H9 (cell line): Measurements from ENCODE around the gene BPIFA1. TPM values are rescaled to one million over a fixed set of nuclear protein-coding genes. Genes with fewer than 3 reads are reported as not detected.

Experiments used
- DNase-seq: peaks from one replicate; pipeline ENCODE4 v3.0.0-alpha.2; 2017
- H2AFZ ChIP-seq: one replicate; pipeline ENCODE4 v1.6.1; 2013; ENCODE audit warnings: mild to moderate bottlenecking, low read length, control low read depth, moderate library complexity
- H2AK5ac ChIP-seq: 2 replicates; pipeline ENCODE4 v1.6.1; 2013; ENCODE audit warnings: low read length, control low read depth, mixed read lengths; ENCODE audit not compliant: insufficient read length
- H2BK120ac ChIP-seq: one replicate; pipeline ENCODE4 v1.6.1; 2013; ENCODE audit warnings: low read depth, mild to moderate bottlenecking, low read length, control low read depth, inconsistent platforms; ENCODE audit not compliant: poor library complexity, severe bottlenecking
- H2BK12ac ChIP-seq: 2 replicates; pipeline ENCODE4 v1.6.1; 2013; ENCODE audit warnings: low read length, control low read depth, mixed read lengths, low read depth; ENCODE audit not compliant: insufficient read length
- H2BK15ac ChIP-seq: 2 replicates; pipeline ENCODE4 v1.6.1; 2013; ENCODE audit warnings: low read depth, low read length, control low read depth
- H2BK20ac ChIP-seq: one replicate; pipeline ENCODE4 v1.6.1; 2013; ENCODE audit warnings: low read depth, mild to moderate bottlenecking, low read length, control low read depth, inconsistent platforms; ENCODE audit not compliant: poor library complexity, severe bottlenecking
- H2BK5ac ChIP-seq: 2 replicates; pipeline ENCODE4 v1.6.1; 2013; ENCODE audit warnings: low read length, control low read depth, mixed read lengths; ENCODE audit not compliant: insufficient read length
- H3K14ac ChIP-seq: 2 replicates; pipeline ENCODE4 v1.6.1; 2013; ENCODE audit warnings: low read length, control low read depth; ENCODE audit not compliant: insufficient read depth
- H3K18ac ChIP-seq: 2 replicates; pipeline ENCODE4 v1.6.1; 2013; ENCODE audit warnings: low read depth, mild to moderate bottlenecking, mixed read lengths, low read length, control low read depth; ENCODE audit not compliant: insufficient read length
- H3K23ac ChIP-seq: 2 replicates; pipeline ENCODE4 v1.6.1; 2013; ENCODE audit warnings: low read length, control low read depth, mixed read lengths, low read depth; ENCODE audit not compliant: insufficient read length
- H3K23me2 ChIP-seq: 2 replicates; pipeline ENCODE4 v1.6.1; 2013; ENCODE audit warnings: low read depth, mild to moderate bottlenecking, mixed read lengths, low read length, control low read depth; ENCODE audit not compliant: insufficient read length, poor library complexity, severe bottlenecking
- H3K27ac ChIP-seq: 2 replicates; pipeline ENCODE4 v1.5.1; 2013; ENCODE audit warnings: low read length, control low read depth, mixed read lengths, low read depth; ENCODE audit not compliant: insufficient read length
- H3K27me3 ChIP-seq: 2 replicates; pipeline ENCODE4 v1.6.1; 2013; ENCODE audit warnings: low read length, control low read depth, inconsistent platforms; ENCODE audit not compliant: insufficient read depth
- H3K4ac ChIP-seq: 2 replicates; pipeline ENCODE4 v1.6.1; 2013; ENCODE audit warnings: low read depth, mild to moderate bottlenecking, control low read depth, inconsistent platforms, low read length, moderate library complexity
- H3K4me1 ChIP-seq: 2 replicates; pipeline ENCODE4 v1.6.1; 2013; ENCODE audit warnings: low read length, control low read depth, inconsistent platforms; ENCODE audit not compliant: insufficient read depth
- H3K4me2 ChIP-seq: 2 replicates; pipeline ENCODE4 v1.6.1; 2013; ENCODE audit warnings: low read length, control low read depth, mixed read lengths; ENCODE audit not compliant: insufficient read length, insufficient read depth
- H3K56ac ChIP-seq: 2 replicates; pipeline ENCODE4 v1.6.1; 2013; ENCODE audit warnings: low read depth, mild to moderate bottlenecking, mixed read lengths, low read length, control low read depth; ENCODE audit not compliant: insufficient read length
- H3K79me1 ChIP-seq: 2 replicates; pipeline ENCODE4 v1.6.1; 2013; ENCODE audit warnings: low read depth, mild to moderate bottlenecking, moderate library complexity, low read length, control low read depth, inconsistent platforms; ENCODE audit not compliant: insufficient read depth, poor library complexity, severe bottlenecking
- H3K79me2 ChIP-seq: 2 replicates; pipeline ENCODE4 v1.6.1; 2013; ENCODE audit warnings: low read length, control low read depth, inconsistent platforms; ENCODE audit not compliant: insufficient read depth
- H3K9ac ChIP-seq: 2 replicates; pipeline ENCODE4 v1.6.1; 2013; ENCODE audit warnings: low read length, control low read depth, mixed read lengths; ENCODE audit not compliant: insufficient read length; ENCODE audit errors: extremely low read depth
- H3K9me3 ChIP-seq: one replicate; pipeline ENCODE4 v1.6.1; 2013; ENCODE audit warnings: low read depth, low read length, inconsistent platforms; ENCODE audit not compliant: control insufficient read depth
- H3T11ph ChIP-seq: one replicate; pipeline ENCODE4 v1.6.1; 2013; ENCODE audit warnings: mild to moderate bottlenecking, low read length, control low read depth, inconsistent platforms
- H4K20me1 ChIP-seq: one replicate; pipeline ENCODE4 v1.6.1; 2013; ENCODE audit not compliant: control insufficient read depth, insufficient read length, insufficient read depth
- H4K5ac ChIP-seq: 2 replicates; pipeline ENCODE4 v1.6.1; 2013; ENCODE audit warnings: low read depth, mild to moderate bottlenecking, mixed read lengths, low read length, control low read depth; ENCODE audit not compliant: insufficient read length
- H4K8ac ChIP-seq: replicated peaks from 2 replicates; pipeline ENCODE4 v1.6.1; 2013; ENCODE audit warnings: low read length, control low read depth, mixed read lengths, low read depth; ENCODE audit not compliant: insufficient read length
- H4K91ac ChIP-seq: 2 replicates; pipeline ENCODE4 v1.6.1; 2013; ENCODE audit warnings: low read depth, mild to moderate bottlenecking, moderate library complexity, mixed read lengths, low read length, control low read depth; ENCODE audit not compliant: insufficient read length
- H3K27ac Mint-ChIP-seq, 3 experiments: 2 replicates in 2 of 3; 3 replicates in 1 of 3; pipeline ENCODE4 v1.8.0; 2020 to 2021; ENCODE audit warnings: mixed read lengths in 3 of 3, mild to moderate bottlenecking in 1 of 3, moderate library complexity in 1 of 3
- H3K27me3 Mint-ChIP-seq: 2 replicates; pipeline ENCODE4 v1.8.0; 2021; ENCODE audit warnings: low read depth, mild to moderate bottlenecking, moderate library complexity, mixed read lengths
- H3K36me3 Mint-ChIP-seq, 3 experiments: 2 replicates in 2 of 3; 3 replicates in 1 of 3; pipeline ENCODE4 v1.8.0; 2020 to 2021; ENCODE audit warnings: low read depth in 3 of 3, mixed read lengths in 3 of 3; ENCODE audit not compliant: insufficient read depth in 1 of 3
- H3K4me1 Mint-ChIP-seq, 2 experiments: 2 replicates each; pipeline ENCODE4 v1.8.0; 2020; ENCODE audit warnings: mixed read lengths in 2 of 2
- H3K4me3 Mint-ChIP-seq, 2 experiments: 2 replicates in 1 of 2; 3 replicates in 1 of 2; pipeline ENCODE4 v1.8.0; 2020 to 2021; ENCODE audit warnings: mild to moderate bottlenecking in 2 of 2, mixed read lengths in 2 of 2, moderate library complexity in 1 of 2
- H3K9me3 Mint-ChIP-seq, 2 experiments: 2 replicates in 1 of 2; 3 replicates in 1 of 2; pipeline ENCODE4 v1.8.0; 2020; ENCODE audit warnings: mild to moderate bottlenecking in 2 of 2, mixed read lengths in 2 of 2, moderate library complexity in 1 of 2
- CTCF ChIP-seq: fragments of 200-600 bp; sonication (generic); conservative IDR thresholded peaks from 3 replicates; pipeline ENCODE4 v1.8.0; 2021; ENCODE audit warnings: antibody characterized with exemption, mild to moderate bottlenecking
- WGBS: extraction: QIAGEN DNeasy Blood & Tissue Kit; methylation state at CpG from one replicate; pipeline ENCODE4 v1.1.7; 2013; ENCODE audit warnings: missing lambda C conversion rate, low lambda C conversion rate, mixed read lengths; ENCODE audit not compliant: insufficient read length; ENCODE audit errors: extremely low coverage; 5-methylcytosine and 5-hydroxymethylcytosine counted together
- total RNA-seq: library from RNA; stranded (reverse); gene quantifications from 2 replicates; pipeline ENCODE4 v1.2.1, GENCODE V29; 2021

Gene BPIFA1
- total RNA-seq, 1 experiment from 2014 or later: not detected

- no peak within 1 kb of the TSS for H4K91ac ChIP-seq
- H2BK5ac ChIP-seq: no peak within 1 kb of the TSS
- H2BK12ac ChIP-seq: no peak within 1 kb of the TSS
- H3K23ac ChIP-seq: no peak within 1 kb of the TSS
- H2BK15ac ChIP-seq: no peak within 1 kb of the TSS
- Mint-ChIP-seq H3K36me3 (no peaks in the 10 kb centered on the region), H3K27ac (peak within 1 kb of the TSS in 1 of 3 experiments; percentile 62; a peak in 2 of 7 replicates), H3K4me3 (no peak within 1 kb of the TSS), H3K4me1 (peaks cover 9 to 20% of the 10 kb centered on the region in 2 experiments), H3K9me3 (no peaks in the 10 kb centered on the region), H3K27me3 (peaks cover 17% of the 10 kb centered on the region)
- H3K14ac ChIP-seq: no peak within 1 kb of the TSS
- no peak within 1 kb of the TSS for H2BK120ac ChIP-seq
- H3K27me3 ChIP-seq: no peaks in the 10 kb centered on the region
- no peak within 1 kb of the TSS for H4K8ac ChIP-seq
- no peaks in the 10 kb centered on the region for H4K20me1 ChIP-seq
- H3K4ac ChIP-seq: no peak within 1 kb of the TSS
- H3K27ac ChIP-seq: no peak within 1 kb of the TSS
- no peaks in the 10 kb centered on the region for H3K23me2 ChIP-seq
- no peaks in the 10 kb centered on the region for H3K79me1 ChIP-seq
- H3T11ph ChIP-seq: no peak within 1 kb of the TSS
- no peak within 1 kb of the TSS for H3K56ac ChIP-seq
- peak; percentile 34 for DNase-seq
- no peaks in the 10 kb centered on the region for H3K4me1 ChIP-seq
- H2BK20ac ChIP-seq: no peak within 1 kb of the TSS
- TF ChIP-seq CTCF: no peak; the same call in 2 of the 3 replicates
- no peak within 1 kb of the TSS for H3K4me2 ChIP-seq
- H2AK5ac ChIP-seq: no peak within 1 kb of the TSS
- H4K5ac ChIP-seq: no peak within 1 kb of the TSS
- no CpG with 5 or more reads among the region's 13 CpGs for WGBS
- no peak within 1 kb of the TSS for H2AFZ ChIP-seq
- no peak within 1 kb of the TSS for H3K9ac ChIP-seq
- no peaks in the 10 kb centered on the region for H3K9me3 ChIP-seq
- peak within 1 kb of the TSS; percentile 1 for H3K18ac ChIP-seq
- no peaks in the 10 kb centered on the region for H3K79me2 ChIP-seq
Observed at GRCh38 chr20:33282991-33283555, 47.3 kb downstream of the BPIFA1 start, which contains the start of gene BPIFB1. Gene BPIFB1 (plus strand): TSS chr20:33283214. CDS start chr20:33286074, 2,860 bp downstream.
